Loucy (cell line): Measurements from ENCODE around the gene NEK6.

Source experiments
- H2AFZ ChIP-seq: fragments of 200-600 bp; sonication (generic); 2 replicates; pipeline ENCODE4 v1.6.0; 2016; ENCODE audit warnings: antibody characterized with exemption, mild to moderate bottlenecking, low read length, moderate library complexity
- H3F3A ChIP-seq: fragments of 200-600 bp; 2 replicates; pipeline ENCODE4 v1.6.0; 2016; ENCODE audit warnings: antibody characterized with exemption, low read depth, mild to moderate bottlenecking
- H3K27me3 ChIP-seq: fragments of 200-600 bp; sonication (generic); 2 replicates; pipeline ENCODE4 v1.6.1; 2014; ENCODE audit warnings: low read length, mild to moderate bottlenecking; ENCODE audit not compliant: insufficient read depth, poor library complexity, severe bottlenecking
- H3K36me3 ChIP-seq: fragments of 200-600 bp; sonication (generic); 2 replicates; pipeline ENCODE4 v1.6.1; 2016; ENCODE audit warnings: low read length; ENCODE audit not compliant: insufficient read depth
- H3K4me1 ChIP-seq: fragments of 200-600 bp; sonication (generic); 2 replicates; pipeline ENCODE4 v1.5.1; 2014; ENCODE audit warnings: low read length, mild to moderate bottlenecking; ENCODE audit not compliant: insufficient read depth, poor library complexity, severe bottlenecking
- H3K4me2 ChIP-seq: fragments of 200-600 bp; sonication (generic); 2 replicates; pipeline ENCODE4 v1.6.0; 2014; ENCODE audit warnings: antibody characterized with exemption, low read length, low read depth, mild to moderate bottlenecking; ENCODE audit not compliant: poor library complexity, severe bottlenecking
- H3K4me3 ChIP-seq: fragments of 200-600 bp; sonication (generic); 2 replicates; pipeline ENCODE4 v1.5.1; 2014; ENCODE audit warnings: low read length, mild to moderate bottlenecking, mixed read lengths; ENCODE audit not compliant: poor library complexity, severe bottlenecking
- H3K79me2 ChIP-seq: fragments of 200-600 bp; sonication (generic); 2 replicates; pipeline ENCODE4 v1.6.1; 2014; ENCODE audit warnings: low read length; ENCODE audit not compliant: insufficient read depth
- H3K9ac ChIP-seq: fragments of 200-600 bp; sonication (generic); 2 replicates; pipeline ENCODE4 v1.6.0; 2014; ENCODE audit warnings: mild to moderate bottlenecking, low read depth, low read length, moderate library complexity; ENCODE audit not compliant: poor library complexity, severe bottlenecking
- H3K9me2 ChIP-seq: fragments of 200-600 bp; sonication (generic); replicated peaks from 2 replicates; pipeline ENCODE4 v1.6.1; 2016; ENCODE audit warnings: low read depth, low read length, mixed read lengths
- H3K9me3 ChIP-seq: fragments of 200-600 bp; sonication (generic); 2 replicates; pipeline ENCODE4 v1.6.1; 2014; ENCODE audit warnings: mild to moderate bottlenecking, antibody characterized with exemption, low read length, low read depth; ENCODE audit not compliant: insufficient read depth
- H4K20me1 ChIP-seq: fragments of 200-600 bp; sonication (generic); 2 replicates; pipeline ENCODE4 v1.6.0; 2014; ENCODE audit warnings: antibody characterized with exemption, low read length, mild to moderate bottlenecking; ENCODE audit not compliant: insufficient read depth, poor library complexity, severe bottlenecking
- EZH2phosphoT487 ChIP-seq: fragments of 200-600 bp; IDR thresholded peaks from 2 replicates; pipeline ENCODE4 v1.6.1; 2018; ENCODE audit warnings: antibody characterized with exemption, mild to moderate bottlenecking, moderate library complexity, borderline replicate concordance
- TF ChIP-seq, protein P1 (sequence below): fragments of 200-600 bp; sonication (generic); conservative IDR thresholded peaks from 2 replicates; pipeline ENCODE4 v1.5.1; 2014; ENCODE audit warnings: mild to moderate bottlenecking, antibody characterized with exemption, low read length

The NEK6 gene

DNA sequence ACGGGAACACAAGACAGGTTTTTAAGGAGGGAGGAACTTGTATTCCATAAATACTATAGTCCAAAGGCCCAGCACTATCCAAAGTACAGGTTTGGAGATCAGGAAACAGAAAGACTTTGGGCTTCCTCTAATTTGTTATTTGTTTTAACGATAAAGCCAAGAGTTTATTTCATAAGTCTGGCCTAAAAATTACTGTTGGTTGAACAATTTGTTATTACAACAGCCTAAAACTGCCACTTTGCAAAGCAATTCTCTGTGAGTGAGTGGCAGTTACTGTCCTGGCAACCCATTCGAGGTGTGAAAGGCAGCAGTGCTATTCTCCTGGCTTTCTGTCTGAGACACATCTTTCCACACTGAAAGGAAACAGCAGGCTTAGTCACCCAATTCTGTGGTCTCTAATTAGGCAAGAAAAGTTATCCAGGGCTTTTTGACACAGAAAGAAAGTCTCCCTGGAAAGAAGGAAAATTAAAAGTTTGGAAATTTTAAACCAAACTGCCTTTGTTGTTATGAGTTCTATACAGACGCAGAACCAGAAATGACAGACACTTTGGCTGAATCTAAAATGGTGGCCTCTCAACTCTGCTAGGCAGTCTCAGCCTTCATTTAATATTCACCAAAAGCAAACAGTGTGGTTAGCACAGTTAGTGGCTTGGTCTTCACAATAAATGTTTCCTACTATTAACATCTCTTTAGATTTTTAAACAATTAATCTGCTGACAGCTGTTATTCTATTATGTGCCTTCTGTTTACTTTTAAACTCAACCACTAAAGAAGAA, 123.6 kb downstream of the NEK6 start:
- Histone ChIP-seq H3K4me3 (no peak overlapping the region), H3K79me2 (peaks cover 46% of the 10 kb centered on the region), H3F3A (no peaks in the 10 kb centered on the region), H3K27me3 (no peaks in the 10 kb centered on the region), H3K4me1 (peaks cover 10% of the 10 kb centered on the region), H3K9me2 (no peaks in the 10 kb centered on the region), H4K20me1 (peaks cover 2% of the 10 kb centered on the region), H2AFZ (no peak overlapping the region), H3K9me3 (no peaks in the 10 kb centered on the region), H3K9ac (peak overlapping the region; percentile 11), H3K36me3 (peaks cover 37% of the 10 kb centered on the region; the same call in 1 of the 2 replicates), H3K4me2 (peak overlapping the region; percentile 6)
- TF ChIP-seq, protein P1, sequence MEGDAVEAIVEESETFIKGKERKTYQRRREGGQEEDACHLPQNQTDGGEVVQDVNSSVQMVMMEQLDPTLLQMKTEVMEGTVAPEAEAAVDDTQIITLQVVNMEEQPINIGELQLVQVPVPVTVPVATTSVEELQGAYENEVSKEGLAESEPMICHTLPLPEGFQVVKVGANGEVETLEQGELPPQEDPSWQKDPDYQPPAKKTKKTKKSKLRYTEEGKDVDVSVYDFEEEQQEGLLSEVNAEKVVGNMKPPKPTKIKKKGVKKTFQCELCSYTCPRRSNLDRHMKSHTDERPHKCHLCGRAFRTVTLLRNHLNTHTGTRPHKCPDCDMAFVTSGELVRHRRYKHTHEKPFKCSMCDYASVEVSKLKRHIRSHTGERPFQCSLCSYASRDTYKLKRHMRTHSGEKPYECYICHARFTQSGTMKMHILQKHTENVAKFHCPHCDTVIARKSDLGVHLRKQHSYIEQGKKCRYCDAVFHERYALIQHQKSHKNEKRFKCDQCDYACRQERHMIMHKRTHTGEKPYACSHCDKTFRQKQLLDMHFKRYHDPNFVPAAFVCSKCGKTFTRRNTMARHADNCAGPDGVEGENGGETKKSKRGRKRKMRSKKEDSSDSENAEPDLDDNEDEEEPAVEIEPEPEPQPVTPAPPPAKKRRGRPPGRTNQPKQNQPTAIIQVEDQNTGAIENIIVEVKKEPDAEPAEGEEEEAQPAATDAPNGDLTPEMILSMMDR, result no peak
- TF ChIP-seq EZH2phosphoT487, result no peak

DNA sequence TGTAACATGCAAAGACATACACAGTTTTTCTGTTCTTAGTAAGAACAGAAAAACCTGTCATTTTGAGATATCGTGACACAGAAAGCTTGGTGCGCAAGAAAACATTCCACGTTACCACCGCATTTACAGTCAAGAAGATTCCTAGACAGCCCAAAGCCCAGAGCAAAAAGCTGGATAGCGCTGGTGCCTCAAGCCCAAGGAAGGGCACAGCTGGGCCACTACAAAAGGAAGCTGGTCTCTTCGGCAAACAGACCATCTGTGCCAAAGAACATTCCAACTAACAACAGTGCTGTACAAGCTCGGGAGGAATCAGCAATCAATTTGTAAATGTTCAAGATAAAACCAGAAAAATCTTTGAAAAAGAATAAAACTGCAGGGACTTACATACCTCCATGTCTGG, 126.5 kb downstream of the NEK6 start:
- TF ChIP-seq EZH2phosphoT487, result no peak
- TF ChIP-seq, protein P1, result no peak
- peaks cover 25% of the 10 kb centered on the region for H3K4me1 ChIP-seq
- no peaks in the 10 kb centered on the region for H3K27me3 ChIP-seq
- peaks cover 65% of the 10 kb centered on the region for H3K79me2 ChIP-seq
- H3K36me3 ChIP-seq, result peaks cover 35% of the 10 kb centered on the region; the same call in 1 of the 2 replicates
- H3K9me3 ChIP-seq, result no peaks in the 10 kb centered on the region
- no peak overlapping the region for H2AFZ ChIP-seq
- H3F3A ChIP-seq, result no peaks in the 10 kb centered on the region
- no peak overlapping the region for H3K4me2 ChIP-seq
- H3K9me2 ChIP-seq, result no peaks in the 10 kb centered on the region
- no peak overlapping the region for H3K4me3 ChIP-seq
- peaks cover 22% of the 10 kb centered on the region for H4K20me1 ChIP-seq
- H3K9ac ChIP-seq, result no peak overlapping the region

GRCh38 chr9:124384846-124385245, 127.1 kb downstream of the NEK6 start:
- H2AFZ ChIP-seq, result no peak overlapping the region
- no peaks in the 10 kb centered on the region for H3F3A ChIP-seq
- H3K4me1 ChIP-seq, result peaks cover 26% of the 10 kb centered on the region
- H3K4me2 ChIP-seq, result no peak overlapping the region
- no peak for TF ChIP-seq EZH2phosphoT487
- TF ChIP-seq, protein P1, result no peak
- H3K79me2 ChIP-seq, result peaks cover 68% of the 10 kb centered on the region
- no peaks in the 10 kb centered on the region for H3K9me2 ChIP-seq
- H4K20me1 ChIP-seq, result peaks cover 22% of the 10 kb centered on the region
- peaks cover 29% of the 10 kb centered on the region; the same call in 1 of the 2 replicates for H3K36me3 ChIP-seq
- H3K27me3 ChIP-seq, result no peaks in the 10 kb centered on the region
- H3K9me3 ChIP-seq, result no peaks in the 10 kb centered on the region
- H3K4me3 ChIP-seq, result no peak overlapping the region
- no peak overlapping the region for H3K9ac ChIP-seq
